ENCODE measurements around the gene SH3BP4.
"Not testable (repeated sequence)": the region's sequence is repeated elsewhere in the genome, so short reads cannot be mapped to it uniquely, and the experiment has no call there.

The SH3BP4 gene

DNA sequence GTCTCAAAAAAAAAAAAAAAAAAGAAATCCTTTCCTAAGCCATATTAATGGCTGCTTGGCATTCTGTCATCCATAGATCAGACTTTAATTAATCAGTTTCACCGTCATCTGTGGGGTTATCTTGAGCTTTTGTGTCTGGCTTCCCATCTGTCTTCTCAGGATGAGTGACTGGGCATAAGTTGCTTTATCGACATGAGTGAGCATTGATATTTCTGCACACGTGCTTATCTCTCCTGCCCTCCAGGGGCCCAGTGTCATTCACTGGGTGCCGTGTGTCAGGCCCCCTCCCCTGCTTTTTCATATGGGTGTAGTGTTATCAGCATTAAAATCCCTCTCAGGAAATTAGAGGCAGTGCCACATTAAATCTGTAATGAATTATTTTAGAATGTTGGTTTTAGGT lies 65.6 kb downstream of the SH3BP4 start:
- no peak for DNase-seq (ENCODE audit: low spot score)

DNA sequence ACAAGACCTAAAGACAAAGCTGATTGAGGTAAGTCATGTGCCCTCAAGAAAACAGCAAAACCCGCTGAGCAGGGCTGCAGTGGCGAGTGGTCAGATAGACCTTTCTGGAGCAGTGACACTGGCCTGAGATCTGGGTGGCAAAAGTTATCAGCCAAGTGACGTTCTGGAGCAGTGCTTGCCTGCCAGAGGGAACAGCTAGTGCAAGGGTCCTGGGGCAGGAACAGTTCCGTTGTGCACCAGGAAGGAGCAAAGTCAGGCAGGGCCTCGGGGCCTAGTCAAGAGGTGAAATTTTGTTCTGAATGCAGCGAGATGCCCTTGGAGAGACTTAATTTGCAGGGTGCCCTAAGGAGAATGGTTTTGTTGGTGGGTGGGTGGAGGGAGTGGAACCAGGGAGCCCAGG lies 67.0 kb downstream of the SH3BP4 start:
- no peak for DNase-seq (ENCODE audit: low spot score)

DNA sequence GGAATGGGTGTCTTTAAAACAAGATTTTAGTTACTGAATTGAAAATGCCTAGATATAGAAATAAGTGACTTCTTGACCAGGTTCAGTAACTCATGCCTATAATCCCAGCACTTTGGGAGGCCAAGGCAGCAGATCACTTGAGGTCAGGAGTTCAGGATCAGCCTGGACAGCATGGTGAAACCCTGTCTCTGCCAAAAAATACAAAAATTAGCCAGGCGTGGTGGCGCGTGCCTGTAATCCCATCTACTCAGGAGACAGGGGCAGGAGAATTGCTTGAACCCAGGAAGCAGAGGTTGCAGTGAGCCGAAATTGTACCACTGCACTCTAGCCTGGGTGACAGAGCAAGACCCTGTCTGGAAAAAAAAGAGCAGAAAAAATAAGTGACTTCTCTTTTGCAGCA lies 68.3 kb downstream of the SH3BP4 start:
- DNase-seq (ENCODE audit: low spot score): not testable (repeated sequence)

DNA sequence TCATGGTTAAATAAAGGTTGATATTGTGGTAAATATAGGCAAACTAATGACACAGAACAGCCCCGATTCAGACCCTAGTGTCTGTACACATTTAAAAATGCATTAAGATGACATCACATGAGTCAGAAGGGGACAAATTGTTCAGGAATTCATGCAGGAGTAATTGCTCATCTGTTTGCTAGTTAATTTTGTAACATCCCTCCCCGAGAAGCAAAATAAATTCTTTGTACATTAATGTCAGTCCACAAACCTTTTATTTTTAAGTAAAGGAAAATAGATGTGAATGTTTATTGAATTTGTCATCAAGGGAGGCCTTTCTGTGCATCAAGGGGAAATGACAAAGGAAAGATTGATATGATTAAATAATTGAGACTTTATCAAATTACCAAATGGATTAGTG lies 69.9 kb downstream of the SH3BP4 start:
- DNase-seq (ENCODE audit: low spot score): no peak

DNA sequence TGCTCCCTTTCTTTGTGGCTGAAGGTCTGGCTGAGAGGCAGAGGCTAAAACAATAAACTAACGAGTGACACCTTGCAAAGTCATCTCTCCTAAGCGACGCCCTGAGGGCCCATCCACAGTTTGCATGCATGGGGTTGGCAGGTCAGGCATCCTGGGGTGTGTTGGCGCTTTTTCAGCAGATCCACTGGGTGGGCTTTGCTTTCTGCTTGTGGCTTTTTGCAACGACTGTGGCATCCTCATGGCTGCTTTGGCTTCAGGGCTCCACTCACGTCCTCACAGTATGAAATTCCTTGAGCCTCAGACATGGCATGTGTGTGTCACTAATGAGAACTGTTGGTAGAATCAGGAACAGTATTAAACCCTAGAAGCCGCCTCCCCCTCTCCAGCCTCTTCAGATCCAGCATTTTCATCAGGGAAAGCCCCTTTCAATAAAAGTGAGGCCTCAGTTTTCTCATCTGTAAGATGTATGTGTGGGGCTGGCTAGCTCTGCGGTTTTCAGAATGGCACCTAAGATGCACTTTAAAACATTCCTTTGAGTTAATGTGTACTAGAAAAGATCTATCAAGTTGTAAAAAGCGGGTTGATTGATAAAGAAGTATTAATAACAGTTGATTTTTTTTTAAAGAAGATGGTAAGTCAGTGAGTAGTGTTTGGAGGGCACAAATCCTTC lies 72.5 kb downstream of the SH3BP4 start:
- no peak for DNase-seq (ENCODE audit: low spot score)

DNA sequence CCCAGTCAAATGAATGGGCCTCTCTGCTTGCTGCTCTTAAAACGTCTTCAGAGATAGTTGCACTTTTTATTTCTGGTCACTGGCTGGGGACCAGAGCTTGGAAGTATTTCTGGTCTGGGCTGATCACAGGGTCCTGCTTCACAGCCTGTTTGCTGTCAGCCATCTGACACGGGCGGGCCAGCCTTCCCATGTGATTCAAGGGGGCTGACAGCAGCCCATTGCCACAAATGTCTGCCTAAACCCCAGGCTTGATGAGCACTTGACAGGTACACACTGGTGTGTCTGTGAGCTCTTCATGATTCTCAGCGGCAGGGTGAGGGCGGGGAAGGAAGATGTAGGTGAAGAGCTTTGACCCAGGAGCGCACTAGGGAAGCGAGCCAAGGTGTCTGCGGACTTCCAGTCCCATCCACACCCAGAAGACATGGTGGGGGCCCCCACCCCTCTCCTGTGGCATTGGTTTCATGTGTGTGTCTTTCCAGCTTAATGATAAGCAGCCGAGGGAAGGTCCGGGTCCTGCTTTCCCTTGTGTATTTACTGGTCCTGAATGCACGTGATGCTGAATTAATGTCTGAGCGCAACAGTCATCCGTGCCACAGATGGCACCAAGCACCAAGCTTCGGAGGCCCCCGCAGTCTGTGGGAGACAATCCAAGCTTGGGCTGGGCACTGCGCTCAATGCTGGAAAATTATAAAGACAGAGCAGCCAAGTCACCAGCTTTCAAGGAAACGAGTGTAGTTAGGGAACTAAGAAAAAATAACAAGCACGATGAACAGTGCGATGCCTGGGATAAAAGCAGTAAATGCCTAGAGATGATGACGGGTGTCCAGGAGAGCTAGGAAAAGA lies 73.3 kb downstream of the SH3BP4 start:
- DNase-seq (ENCODE audit: low spot score): no peak

DNA sequence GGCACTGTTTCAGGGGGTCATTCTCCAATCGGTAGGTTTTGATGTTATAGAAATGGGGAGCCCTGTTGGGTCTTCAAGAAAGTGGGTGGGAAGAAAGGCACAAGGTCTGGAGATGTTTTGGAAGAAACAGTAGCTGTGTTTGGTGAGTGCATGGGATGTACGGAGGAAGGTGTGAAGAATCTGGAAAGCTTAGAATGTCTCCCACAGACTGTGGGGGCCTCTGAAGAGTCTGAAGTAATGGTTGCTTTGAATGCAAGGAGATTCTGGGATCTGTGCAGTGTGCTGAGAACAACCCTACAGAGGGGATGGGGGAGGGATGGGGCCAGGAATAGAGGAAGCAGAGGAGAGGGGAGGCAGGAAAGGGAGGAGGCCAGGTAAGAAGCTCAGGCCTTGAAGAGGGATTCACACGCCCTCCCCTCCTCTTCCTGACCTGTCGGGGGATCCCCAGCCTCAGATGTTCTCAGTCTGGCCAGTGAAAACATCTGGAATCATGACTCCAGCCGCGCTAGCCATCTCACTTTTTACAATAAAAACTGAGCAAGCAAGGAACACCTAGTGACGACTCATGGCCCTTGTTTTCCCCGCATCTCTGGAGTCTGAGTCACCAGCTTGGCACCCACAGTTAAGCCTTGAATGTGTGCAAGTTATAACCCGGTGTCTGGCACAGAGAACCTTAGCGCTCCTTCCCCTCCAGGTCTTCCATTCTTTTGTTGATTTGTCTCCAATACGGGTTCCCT lies 74.2 kb downstream of the SH3BP4 start:
- DNase-seq (ENCODE audit: low spot score): no peak

DNA sequence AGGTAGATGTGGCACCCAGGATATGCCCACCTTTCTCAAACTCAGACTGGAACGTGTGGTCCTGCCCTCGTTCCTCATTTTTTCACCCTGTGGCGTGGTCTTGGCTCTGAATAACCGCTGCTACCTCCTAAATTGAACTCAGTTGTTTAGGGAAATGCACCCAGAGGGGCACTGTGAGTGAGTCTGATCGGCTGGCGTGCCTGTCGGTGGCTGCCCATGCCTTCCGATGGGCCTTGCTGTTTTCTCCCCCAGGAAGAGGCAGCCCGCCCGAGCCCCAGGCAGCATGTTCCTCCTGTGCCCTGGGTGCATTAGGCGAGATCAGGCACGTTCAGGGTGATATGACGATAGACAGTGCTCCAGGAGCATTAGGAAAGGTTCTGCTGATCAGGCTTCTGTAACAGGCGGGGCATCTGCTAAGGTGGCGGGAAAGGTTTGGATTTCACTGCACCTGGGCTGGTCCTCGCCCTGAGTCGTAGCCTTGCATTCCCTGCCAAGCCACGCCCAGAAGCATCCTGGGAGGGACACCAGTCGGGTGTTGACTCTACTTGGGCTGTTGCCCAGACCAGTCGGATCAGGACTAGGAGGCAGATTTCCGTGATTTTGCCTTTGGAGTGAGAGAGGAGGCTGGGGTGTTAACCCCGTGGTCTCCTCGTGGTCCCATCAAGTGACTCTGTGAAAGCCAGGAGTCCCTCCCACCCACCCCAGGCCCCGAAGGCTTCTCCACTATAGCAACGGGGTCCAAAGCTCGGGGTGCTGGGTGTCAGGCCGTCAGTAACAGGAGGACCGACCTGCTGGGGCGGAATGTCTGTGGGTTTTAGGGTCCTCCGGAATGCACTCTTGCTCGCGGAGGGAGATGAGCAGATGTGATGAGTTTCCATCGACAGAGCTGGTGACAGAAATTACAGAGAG lies 75.1 kb downstream of the SH3BP4 start:
- peak; percentile 29 for DNase-seq (ENCODE audit: low spot score)

DNA sequence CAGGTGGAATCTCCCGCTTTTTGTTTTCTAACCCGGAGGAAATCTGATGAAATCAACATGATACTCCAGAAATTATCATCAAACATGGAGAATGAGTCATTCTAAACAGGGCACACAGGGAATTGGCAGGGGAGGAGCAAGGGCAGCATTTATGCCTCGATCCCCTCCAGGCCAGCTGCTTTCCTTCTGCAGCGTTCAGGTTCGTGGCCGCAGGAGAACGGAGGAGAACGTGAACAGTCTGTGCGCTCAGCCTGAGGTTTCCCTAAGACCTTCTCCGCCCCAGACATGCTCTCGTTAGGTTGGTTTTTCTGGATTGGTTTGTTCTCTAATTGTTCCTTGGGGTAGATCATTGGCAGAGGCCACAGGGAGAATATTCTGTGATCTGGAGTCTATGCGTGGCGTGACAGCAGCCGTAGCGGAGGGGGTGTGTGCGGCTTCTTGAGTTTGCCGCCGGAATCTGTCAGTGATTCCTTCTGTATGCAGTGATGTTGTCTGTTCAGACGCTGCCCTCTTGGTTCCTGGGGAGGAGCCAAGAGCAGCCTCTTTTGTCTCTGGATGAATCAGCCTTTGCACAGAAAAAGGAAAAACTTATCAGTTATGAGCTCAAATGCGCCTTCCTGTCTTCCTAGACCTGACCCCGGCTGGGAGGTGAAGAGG lies 75.9 kb downstream of the SH3BP4 start:
- DNase-seq (ENCODE audit: low spot score): no peak

DNA sequence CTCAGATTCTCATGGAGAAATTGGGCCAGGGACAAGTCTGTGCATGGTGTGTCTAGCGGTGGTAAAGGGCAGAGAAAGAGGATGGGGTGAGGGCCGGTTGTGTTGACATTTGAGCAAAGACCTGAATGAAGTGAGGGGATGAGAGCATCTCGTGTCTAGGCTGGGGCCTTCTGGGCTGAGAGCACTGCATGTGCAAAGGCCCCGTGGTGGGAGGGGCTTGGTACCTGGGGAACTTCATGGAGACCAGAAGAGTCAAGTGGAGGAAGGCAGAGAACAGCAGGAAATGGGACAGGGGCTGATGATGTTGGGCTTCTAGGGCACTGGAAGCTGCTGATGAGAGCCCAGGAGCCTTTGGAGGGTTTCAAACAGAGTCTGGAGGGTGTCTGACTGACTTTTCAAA lies 76.8 kb downstream of the SH3BP4 start:
- DNase-seq (ENCODE audit: low spot score): no peak

DNA sequence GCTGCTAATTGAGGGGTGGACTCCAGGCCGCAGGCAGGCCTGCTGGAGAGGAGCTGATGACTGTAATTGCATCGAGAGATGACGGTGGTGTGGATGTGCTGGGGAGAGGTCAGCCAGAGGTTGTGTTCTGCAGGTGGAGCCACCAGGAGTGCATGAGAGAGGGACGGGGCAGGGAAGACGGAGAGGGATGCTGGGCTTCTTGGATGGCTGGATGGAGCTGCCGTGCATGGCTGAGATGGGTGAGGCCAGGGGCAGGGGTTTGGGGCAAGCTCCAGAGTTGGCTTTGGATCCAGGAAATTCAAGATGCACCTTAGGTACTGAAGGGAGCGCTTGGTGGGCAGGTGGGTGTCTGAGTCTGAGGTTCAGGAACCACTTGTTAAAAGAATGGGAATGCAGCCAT lies 77.2 kb downstream of the SH3BP4 start:
- DNase-seq (ENCODE audit: low spot score): no peak

DNA sequence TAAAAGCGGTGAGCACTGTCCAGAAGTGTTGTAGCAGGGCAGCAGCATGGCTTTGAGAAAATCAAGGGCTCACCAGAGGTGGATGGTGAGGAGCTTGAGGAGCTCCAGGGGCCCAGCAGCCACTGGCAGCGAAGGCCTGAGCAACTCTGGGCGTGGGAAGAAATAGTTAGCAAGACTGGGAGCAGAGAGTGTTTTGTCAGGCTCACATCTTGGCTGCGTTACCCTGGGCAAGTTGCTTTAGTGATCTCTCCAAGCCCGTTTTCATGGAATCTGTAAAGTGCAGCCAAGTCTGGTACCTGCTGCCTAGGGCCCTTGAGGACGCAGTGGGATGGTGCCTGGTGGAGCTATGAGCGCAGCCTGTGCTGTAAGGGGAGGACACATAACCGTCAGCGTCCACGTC lies 78.3 kb downstream of the SH3BP4 start:
- no peak for DNase-seq (ENCODE audit: low spot score)

DNA sequence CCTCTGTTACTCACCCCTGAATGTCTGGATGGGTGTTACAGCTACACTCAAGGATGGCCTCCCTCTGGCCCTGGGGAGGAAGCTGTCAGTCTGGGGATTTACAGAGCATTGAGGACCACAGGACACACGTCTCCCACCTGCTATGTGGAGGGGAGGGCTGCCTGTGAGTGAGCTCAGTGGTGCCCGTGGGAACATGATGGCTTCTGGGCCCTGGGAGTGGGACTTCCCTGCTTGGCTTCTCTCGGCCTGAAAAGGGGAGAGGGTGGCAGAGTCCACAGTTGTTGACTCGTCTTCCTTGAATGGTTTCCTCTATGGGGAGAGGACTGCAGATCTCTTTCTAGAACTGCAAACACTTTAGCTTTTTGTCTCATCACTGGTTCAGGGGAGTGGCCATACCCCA lies 79.1 kb downstream of the SH3BP4 start:
- no peak for DNase-seq (ENCODE audit: low spot score)

DNA sequence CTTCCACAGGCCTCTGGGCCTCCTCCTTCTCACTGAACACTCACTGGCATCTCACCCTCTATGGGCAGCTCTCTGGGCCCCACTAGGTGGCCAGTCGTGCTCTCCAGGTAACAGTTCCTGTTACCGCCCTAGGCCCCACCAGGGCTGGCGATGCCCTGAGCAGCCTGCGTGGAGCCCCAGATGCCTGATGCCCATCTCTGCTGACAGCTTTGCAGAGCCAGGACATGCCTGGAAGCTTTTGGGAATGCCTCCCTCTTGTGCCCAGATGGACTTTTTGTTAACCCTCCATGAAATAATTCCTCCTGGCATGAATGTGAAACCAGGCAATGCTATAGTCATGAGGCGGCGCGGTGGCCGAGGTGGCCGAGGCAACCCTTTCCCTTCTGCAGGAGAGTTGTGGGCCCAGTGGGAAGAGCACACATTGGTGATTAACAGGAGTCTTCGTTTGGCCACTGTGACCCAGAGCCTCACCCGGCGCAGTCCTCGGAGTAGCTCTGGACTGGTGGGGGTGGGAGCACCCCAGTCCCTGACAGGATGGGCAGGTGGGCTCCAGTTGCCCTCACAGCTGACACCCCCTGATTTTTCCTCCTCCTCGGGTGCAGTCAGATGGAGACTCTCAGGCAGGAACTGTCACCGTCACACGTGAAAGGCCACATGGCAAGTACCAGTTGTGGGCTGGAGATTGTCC lies 80.0 kb downstream of the SH3BP4 start:
- no peak for DNase-seq (ENCODE audit: low spot score)

DNA sequence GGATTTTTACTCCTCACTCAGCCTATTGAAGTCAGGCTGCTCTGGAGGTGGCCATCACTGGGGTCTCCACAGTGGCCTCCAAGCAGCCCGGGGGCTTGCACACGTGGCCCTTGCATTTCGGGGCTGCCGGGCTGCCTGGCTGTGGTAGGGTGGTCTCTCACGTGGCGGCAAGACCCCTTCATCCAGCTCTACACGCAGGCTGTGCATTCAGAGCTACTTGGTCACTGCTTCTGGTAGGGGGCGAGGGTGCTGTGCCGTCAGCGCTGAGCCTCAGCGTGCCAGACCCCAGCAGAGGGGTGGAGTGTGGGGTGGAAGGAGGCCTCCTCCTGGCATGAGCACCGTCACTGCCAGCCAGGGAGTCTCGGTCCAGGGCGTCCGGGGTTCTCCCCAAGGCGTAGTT lies 80.6 kb downstream of the SH3BP4 start:
- DNase-seq (ENCODE audit: low spot score): no peak

DNA sequence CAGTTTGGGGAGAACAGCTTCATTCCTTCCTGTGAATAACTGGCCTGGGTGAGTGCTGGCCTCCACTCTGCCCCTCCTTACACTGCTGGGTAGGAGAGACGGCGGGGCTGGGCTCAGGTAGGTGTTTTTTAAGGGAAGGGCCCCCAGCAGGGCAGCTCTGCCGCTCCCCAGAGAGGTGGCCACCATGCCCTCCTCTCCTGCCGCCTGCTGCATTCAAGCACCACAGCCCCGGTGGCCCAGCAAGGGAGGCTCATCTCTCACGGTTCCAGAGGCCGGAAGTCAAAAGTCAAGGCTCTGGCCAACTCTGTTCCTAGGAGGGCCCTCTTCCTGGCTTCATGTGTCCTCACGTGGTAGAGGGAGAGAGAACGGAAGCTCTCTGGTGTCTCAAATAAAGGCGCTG lies 81.1 kb downstream of the SH3BP4 start:
- no peak for DNase-seq (ENCODE audit: low spot score)

DNA sequence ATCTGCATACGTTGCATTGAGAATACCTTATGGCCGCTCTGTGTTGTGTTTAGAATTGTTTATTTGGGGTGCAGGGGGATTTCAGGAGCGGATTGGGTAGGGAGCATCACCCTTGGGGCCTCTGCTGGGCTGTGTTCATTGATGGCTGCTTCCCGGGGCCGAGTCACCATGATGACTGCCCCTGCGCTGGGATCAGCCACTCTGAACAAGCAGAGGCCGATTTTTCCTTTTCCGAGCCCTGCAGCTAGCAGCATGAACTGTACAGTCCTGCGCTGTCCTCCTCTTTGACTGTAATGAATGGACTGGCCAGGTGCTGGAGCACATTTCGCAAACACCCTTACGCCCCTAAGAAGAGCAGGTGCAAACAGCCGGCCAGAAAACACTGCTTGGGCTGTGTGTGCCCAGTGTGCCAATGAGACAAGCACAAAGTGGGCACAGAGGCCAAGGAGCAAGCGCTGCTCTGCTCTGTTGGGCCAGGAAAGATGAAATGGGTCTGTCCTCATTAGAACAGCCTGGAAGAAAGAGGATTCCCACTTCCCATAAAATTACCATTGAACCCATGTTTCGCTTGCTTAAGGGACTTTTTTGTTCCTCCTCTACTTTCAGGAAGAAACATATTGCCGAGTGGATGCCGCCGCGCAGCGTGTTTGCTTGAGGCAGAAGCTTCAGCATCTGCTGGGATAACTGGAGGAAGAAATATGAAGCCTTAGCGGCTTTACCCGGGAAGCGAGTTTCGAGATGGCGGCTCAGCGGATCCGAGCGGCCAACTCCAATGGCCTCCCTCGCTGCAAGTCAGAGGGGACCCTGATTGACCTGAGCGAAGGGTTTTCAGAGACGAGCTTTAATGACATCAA lies 82.7 kb downstream of the SH3BP4 start:
- no peak for DNase-seq (ENCODE audit: low spot score)

DNA sequence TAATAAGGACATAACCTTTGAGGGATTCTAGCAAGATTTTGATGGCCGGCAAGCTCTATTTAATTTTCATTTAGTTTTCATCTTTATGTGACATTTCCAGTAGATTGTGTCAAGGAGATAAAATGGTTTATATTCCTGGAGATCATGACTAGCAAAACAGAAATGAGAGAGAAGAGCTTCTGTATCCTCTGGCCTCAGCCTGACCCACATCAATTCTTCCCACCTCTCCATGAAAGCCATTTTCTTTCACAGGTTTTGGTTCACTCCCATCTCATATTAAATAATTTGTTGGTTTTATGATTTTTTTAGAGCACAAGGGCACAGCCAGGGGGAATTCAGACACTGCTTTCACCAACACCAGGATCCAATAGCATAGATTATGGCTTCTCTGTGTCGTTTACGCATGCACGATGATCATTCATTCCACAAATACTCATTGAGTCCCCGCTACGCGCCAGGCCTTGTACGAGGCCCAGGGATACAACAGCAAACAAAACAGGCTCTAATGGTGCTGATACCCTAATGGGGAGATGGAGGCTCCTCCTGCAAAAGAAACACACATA lies 85.9 kb downstream of the SH3BP4 start:
- DNase-seq (ENCODE audit: low spot score): no peak

DNA sequence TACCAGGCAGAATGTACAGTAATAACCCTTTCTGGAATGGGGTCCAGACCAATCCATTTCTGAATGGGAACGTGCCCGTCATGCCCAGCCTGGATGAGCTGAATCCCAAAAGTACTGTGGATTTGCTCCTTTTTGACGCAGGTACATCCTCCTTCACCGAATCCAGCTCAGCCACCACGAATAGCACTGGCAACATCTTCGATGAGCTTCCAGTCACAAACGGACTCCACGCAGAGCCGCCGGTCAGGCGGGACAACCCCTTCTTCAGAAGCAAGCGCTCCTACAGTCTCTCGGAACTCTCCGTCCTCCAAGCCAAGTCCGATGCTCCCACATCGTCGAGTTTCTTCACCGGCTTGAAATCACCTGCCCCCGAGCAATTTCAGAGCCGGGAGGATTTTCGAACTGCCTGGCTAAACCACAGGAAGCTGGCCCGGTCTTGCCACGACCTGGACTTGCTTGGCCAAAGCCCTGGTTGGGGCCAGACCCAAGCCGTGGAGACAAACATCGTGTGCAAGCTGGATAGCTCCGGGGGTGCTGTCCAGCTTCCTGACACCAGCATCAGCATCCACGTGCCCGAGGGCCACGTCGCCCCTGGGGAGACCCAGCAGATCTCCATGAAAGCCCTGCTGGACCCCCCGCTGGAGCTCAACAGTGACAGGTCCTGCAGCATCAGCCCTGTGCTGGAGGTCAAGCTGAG lies 89.6 kb downstream of the SH3BP4 start:
- no peak for DNase-seq (ENCODE audit: low spot score)
